GM21786 (cell line): Measurements from ENCODE around the gene RPA3.

Source experiments
- ATAC-seq: cut with Tn5 transposase; IDR thresholded peaks from one replicate; pipeline ENCODE4 v1.9.1; 2021; ENCODE audit not compliant: unreplicated experiment

RPA3 gene

GRCh38 chr7:7654964-7655715, 63.3 kb downstream of the RPA3 start:
- ATAC-seq = no peak

- no peak for ATAC-seq
Measured at GRCh38 chr7:7653593-7654187, 64.7 kb downstream of the RPA3 start.

DNA sequence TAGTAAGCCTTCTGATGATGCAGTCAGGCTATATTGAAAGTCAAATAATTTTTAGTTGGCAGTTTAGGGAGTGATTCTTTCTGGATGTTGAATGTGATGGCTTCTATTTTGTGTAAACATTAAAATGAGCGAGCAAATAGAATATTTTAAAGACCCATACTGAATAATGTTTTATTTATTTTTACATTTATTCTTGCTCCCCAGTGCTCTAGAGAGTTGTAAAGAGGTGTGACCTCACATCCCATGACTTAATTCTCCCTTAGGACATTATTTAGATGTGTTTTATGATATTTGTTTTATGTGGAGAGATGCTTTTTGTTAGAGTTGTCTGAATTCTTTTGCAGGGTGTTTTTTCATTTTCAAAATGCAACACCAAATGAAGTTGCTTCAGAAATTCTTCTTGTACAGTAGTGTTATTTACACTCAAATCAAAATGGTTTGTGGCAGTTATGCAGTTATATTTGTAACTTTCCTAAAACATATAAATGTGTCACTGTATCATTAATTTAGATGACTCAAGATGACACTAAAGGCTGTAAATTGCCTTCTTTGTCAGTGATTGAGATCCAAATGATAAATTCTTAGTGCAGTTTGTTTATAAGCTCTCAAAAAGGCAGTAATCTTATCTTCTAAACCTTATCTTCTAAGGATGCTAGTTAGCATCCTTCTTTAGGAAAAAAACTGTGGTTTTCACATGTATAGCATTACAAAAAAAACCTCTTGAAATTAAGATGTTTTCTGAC, 65.4 kb downstream of the RPA3 start:
- ATAC-seq = no peak

DNA sequence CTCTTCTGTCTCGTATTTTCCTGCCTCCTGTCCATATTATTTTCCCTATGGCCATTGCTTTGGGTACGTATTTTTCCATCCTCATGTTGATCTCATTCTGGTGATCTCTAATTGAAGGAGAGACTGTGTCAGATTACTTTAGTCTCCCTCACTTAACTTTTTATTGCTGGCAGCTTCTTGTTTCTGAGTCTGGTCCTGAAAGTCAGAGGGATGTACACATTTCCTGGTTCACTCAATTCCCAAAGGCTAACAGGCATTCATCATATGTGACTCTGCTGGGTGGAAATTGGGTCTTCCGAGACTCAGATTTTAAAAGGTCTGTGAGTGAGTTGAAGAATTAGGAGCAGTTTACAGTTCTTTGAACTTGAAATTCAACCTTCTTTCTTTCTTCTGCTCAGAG, 66.9 kb downstream of the RPA3 start:
- ATAC-seq = no peak

DNA sequence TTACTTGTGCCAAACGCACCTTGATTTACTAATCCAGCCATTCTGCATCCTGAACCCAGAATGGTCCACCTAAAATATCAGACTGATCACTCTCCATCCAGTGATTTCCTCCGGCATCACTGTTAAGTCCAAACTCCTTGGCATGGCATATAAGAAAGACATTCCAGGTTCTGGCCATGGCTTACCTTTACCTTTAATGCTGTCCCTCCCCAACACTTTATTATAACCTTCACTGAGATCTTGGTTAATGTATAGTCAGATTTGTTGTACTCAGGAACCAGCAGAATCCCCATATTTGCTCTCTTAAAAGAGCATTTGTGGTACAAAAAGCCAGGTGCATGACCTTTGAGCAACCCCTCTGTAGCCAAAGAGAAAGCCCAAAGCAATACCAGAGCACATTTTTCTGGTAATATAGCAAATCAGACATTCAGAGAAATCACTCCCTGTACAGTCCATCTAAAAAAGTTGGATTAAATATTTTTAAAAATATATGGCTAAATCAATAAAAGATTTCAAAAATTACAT, 67.7 kb downstream of the RPA3 start:
- no peak for ATAC-seq

DNA sequence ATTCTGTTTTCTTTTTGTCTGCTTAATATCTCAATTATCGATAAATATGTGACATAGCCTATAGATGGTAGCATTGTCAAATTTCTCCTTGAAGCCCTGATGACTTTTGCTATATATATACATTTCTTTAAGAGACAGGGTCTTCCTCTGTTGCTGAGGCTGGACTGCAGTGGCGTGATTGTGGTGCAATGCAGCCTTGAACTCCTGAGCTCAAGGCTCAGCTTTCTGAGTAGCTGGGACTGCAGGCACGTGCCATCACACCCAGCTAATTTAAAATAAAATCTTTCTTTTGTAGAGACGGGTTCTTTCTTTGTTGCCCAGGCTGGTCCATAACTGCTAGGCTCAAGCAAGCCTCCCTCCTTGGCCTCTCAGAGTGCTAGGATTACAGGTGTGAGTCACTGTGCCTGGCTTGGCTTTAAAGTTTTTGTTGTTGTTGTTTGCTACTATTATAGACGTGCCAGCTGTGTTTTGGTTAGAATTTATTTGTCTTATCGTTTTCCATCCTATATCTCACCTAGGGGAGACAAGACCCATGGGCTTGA, 70.8 kb downstream of the RPA3 start:
- ATAC-seq = no peak

DNA sequence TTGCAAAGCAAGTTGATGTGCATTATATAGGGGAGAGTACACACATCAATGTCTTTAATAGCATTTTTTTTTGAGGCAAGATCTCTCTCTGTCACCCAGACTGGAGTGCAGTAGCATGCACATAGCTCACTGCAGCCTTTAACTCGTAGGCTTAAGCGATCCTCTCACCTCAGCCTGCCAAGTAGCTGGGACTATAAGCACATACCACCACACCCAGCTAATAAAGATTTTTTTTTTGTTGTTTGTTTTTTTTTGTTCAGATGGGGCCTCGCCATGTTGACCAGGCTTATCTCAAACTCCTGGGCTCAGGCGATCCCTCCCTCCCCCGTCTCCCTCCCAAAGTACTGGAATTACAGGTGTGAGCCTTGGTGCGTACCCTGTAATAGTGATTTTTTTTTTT, 76.3 kb downstream of the RPA3 start:
- no peak for ATAC-seq

DNA sequence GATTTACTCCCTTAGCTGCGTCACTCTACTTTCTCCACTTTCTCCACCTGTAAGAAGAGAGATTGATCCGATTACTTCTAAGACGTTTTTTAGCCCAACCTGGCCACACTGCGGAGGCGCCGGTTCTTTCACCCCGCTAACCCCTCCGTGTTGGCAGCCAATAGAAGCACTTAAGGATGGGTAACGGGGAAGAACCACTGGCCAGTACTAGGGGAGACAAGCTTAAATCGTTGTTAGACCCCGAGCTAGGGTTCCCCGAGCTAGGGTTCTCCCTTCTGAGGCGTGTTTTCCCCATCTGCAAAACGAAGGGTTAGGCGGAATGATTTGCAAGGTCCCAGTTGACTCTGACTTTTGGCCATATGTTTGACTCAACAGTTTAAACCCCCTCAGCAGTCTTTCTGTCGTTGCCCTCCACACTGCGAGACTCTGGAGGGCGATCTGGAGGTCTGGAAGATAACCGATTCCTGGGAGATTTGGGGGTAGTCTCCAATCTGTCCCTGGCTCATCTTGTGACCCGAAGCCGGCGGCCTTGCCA, 77.2 kb downstream of the RPA3 start:
- peak; percentile 2 for ATAC-seq

DNA sequence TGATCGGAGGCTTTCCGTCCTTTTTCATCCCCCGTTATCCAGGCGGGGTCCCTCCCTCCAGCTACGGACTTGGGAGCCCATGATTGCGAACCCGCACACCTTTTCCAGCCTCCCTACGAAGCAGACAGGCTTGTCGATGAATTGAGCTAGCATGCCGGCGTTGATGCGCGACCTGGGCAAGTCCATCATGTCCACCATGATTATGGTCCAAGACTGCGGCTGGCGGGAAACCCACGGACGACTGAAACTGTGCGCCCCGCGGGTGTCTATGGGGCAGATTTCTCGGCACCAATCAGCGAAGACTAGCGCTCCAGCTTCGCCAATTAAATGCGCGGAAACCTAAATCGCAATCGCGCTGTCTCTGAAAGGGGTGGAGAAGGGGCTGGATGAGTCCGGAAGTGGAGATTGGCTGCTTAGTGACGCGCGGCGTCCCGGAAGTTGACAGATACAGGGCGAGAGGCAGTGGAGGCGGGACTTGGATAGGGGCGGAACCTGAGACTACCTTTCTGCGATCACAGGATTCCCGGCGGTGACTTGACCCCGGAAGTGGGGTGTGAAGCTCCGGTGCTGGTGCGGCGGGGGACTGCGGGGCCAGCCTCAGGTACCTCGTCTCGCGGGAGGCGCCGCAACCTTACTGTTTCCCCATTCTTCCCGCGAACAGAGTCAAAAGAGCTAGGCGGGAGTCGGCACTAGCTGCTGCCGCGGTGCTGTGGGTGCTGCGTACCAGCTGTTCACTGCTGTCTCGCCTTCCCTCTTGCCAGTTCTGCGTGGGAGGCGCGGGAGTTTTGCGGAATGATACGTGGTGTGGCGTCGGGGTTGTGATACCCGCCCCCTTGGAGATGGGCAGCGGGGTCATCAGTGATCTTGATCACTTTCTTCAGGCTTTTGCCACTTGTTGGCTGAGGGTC, 77.9 kb downstream of the RPA3 start, which contains the start of gene UMAD1:
UMAD1 (plus strand) TSS at position 532 of the 908 bp plus-strand sequence. CDS start 32,620 bp downstream, outside the sequence.
- peak; percentile 97 for ATAC-seq

GRCh38 chr7:7639847-7640220, 78.6 kb downstream of the RPA3 start:
- no peak for ATAC-seq

DNA sequence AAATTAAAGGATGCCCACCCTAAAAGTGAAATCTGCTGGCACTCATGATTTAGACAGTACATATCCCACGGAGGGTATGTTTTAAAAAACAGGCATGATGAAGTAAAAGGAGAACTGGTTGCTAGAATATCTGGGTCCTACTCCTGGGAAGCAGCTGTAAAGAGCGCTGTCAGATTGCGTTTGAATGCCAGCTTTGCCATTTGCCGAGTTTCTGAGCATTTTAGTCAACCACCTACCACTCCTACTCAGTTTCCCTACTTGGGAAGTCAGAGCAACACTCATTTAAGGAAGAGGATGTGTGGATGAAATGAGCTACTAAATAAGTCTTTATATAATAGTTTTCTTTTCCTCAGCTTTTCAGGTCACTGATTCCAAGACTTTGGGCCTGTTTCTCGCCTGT, 79.0 kb downstream of the RPA3 start:
- no peak for ATAC-seq

DNA sequence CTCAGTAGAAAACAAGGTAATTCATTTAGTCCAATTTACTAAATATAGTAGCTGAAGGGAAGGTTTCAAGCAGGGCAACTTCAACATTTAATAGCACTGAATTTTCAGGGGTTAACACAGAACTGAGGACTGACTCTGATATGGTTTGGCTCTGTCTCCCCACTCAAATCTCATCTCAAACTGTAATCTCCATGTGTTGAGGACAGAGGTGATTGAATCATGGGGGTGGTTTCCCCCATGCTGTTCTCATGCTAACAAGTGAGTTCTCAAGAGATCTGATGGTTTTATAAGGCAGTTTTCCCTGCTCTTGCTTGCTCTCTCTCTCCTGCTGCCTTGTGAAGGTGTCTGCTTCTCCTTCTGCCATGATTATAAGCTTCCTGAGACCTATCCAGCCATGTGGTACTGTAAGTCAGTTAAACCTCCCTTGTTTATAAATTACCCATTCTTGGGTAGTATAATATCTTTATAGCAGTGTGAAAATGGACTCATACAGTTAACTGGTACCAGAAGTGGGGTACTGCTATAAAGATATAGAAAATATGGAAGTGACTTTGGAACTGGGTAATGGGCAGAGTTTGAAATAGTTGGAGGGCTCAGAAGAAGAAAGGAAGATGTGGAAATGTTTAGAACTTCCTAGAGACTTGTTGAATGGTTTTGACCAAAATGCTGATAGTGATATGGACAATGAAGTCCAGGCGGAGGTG, 87.6 kb downstream of the RPA3 start:
- ATAC-seq = no peak

DNA sequence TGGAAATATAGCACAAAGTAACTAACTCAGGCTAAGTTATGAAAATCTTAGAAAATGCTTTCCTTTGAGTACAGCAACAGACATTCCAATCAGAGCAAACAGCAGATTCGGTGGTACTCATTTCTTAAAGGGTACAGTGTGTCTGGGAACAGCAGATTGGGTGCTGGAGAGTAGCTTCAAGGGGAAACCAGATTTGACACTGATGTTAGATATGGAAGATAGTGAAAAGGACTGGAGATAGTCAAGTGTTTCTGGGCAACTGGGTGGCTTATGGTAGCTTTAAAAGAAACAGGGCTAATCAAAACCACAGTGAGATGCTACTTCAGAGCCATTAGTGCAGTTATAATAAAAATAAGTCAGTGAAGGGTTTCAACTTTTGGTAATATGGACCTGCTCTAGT, 89.9 kb downstream of the RPA3 start:
- ATAC-seq = no peak

GRCh38 chr7:7620644-7621210, 97.7 kb downstream of the RPA3 start:
- no peak for ATAC-seq

GRCh38 chr7:7620236-7620635, 98.2 kb downstream of the RPA3 start:
- ATAC-seq = no peak

- ATAC-seq = no peak
Measured at GRCh38 chr7:7618410-7618809, 100.0 kb downstream of the RPA3 start.

GRCh38 chr7:7617550-7617949, 100.9 kb downstream of the RPA3 start:
- no peak for ATAC-seq

- no peak for ATAC-seq
Measured at GRCh38 chr7:7614018-7614741, 104.2 kb downstream of the RPA3 start.

DNA sequence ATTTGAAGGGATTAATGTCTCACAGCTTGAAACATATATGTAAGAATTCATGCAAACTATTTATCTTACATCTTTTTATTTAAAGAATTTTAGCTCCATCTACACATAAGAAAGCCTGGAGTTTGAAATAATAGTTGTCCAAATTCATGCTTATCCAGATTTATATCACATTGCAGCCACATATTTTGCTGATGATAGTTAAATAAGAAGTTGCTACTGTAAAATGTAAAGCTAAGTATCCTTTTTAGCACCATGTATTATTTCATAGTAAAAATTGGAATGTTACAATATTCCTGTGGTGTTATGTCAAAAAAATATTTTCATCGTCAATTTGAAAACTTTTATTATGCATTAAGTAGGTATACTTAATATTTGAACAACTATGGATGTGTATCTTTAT, 105.2 kb downstream of the RPA3 start:
- ATAC-seq = no peak
